Fibroblast of upper back skin (primary cell): ENCODE data around the gene LMAN2L.
A peak's percentile ranks its signal among the peaks of the same experiment; 100 is the strongest.

Source experiments
- DNase-seq: peaks from one replicate; pipeline ENCODE4 v3.0.0-alpha.2; 2013

LMAN2L gene, protein sequence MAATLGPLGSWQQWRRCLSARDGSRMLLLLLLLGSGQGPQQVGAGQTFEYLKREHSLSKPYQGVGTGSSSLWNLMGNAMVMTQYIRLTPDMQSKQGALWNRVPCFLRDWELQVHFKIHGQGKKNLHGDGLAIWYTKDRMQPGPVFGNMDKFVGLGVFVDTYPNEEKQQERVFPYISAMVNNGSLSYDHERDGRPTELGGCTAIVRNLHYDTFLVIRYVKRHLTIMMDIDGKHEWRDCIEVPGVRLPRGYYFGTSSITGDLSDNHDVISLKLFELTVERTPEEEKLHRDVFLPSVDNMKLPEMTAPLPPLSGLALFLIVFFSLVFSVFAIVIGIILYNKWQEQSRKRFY

DNA sequence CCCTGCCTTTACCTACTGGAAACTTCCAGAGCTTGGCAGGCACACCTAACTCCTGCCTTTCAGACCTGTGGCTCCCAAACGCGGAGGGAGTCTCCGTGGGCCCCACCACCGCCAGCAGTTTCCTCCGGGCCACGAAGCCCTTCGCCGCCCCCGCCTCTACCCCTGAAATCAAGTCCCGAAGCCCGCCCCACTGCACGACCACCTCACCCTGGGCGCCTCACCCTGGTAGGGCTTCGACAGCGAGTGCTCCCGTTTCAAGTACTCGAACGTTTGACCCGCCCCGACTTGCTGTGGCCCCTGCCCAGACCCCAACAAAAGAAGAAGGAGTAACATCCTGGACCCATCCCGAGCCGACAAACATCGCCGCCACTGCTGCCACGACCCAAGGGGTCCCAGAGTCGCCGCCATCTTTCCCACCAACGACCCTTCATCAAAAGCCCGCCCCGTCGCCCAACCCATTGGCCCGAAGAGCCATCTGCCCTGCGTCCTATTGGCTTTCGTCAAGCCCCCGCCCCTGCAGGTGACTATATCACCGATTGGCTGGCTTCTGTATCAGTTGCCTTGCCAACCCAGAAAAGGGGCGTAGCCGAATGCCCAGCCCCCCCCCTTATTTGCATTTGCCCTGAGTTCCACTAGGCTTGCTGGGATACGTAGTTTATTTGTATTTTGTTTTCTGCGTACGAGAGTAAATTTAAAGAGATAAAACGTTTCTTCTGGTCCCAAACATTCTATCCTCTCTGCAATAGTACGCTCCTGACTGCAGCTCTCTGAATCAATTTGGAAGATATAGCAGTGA, at the start of gene LMAN2L:
TSS of gene LMAN2L (minus strand) at position 432 of the 796 bp plus-strand sequence. CDS start at position 408, 24 bp downstream.
- DNase-seq: peak; percentile 96

DNA sequence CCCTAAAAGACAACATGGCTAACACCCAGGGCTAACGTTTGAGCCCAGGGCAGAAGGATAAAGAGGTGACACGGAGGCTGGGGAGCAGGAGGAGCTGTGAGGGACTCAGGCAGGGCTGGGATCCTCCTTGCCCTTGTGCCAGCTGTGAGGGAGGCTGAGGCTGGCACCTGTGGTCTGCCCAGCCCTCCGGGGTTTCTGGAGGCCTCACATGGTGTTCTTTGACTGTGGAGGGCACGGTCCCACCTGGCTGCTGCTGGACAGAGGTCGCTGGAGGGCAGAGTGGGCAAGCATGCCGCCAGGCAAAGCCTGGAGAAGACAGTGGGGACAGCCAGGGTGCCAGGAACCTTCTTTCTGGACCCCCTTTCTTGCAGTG, 49.4 kb upstream of the LMAN2L start:
- DNase-seq: no peak

DNA sequence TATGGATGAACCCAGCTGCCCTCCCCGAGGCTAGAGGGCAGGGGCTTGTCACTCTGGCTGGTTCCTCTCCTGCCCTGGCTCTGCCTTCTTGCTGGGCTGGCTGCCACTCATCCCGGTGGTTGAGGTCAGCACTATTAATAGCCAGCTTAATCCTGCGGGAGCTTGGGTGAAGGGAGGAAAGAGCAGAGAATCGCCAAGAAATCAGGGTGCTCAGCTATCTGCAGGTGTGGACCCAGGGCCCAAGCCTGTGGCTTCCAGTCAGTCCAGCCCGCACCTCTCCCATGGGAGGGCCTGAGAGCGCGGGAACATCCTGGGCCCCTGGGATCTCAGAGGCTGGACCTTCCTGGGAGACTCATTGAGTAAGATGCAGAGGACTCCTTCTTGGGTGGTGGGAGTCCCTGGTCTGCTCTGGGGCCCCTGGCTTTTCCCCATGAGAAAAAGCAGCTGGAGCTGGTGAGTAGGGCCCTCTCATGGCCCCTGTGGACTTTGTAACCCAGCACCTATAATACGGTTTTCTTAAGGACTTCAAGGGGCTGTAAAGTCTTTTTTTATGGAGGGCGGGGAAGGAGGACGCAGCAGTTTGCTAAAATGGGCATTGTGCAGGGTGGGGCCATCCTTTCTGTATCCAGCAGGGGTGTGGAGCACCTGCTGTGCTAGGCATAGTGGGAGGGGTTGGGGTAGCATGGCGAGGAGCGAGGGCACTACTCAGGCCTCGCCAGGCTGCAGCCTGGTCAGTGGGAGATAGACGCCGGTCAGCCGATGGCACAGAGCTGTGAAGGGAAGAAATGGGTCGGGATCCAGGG, 48.8 kb upstream of the LMAN2L start:
- DNase-seq: peak; percentile 16

DNA sequence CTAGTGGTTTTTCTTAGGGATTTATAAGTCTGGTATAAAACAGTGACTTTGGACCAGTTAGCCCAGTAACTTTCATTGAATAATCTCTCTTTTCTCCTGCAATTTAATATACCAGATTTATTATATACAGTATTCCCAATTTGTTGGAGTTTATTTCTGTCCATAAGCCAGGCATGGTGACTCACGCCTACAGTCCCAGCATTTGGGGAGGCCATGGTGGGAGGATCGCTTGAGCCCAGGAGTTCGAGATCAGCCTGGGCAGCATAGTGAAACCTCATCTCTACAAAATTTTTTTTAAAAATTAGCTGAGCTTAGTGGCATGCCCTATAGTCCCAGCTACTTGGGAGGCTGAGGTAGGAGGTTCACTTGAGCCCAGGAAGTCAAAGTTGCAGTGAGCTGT, 47.5 kb upstream of the LMAN2L start:
- no peak for DNase-seq

DNA sequence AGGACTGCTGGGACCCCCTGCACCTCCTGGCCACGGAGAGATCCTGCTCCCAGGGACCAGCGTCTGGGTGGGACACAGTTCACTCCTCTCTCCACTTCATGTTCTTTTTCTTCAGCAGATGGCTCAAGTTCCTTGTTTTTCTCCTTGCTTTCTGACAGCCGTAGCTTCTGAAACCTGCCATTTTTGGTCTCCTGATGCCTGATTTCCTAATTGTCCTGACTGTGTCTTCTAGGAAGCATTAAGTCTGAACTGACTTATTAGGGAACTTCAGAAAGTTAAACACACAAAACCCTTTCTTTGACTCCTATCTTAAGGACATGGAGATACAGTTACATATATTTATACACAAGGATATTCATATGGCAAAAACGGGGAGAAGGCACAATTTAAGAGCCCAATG, 43.5 kb upstream of the LMAN2L start:
- no peak for DNase-seq

DNA sequence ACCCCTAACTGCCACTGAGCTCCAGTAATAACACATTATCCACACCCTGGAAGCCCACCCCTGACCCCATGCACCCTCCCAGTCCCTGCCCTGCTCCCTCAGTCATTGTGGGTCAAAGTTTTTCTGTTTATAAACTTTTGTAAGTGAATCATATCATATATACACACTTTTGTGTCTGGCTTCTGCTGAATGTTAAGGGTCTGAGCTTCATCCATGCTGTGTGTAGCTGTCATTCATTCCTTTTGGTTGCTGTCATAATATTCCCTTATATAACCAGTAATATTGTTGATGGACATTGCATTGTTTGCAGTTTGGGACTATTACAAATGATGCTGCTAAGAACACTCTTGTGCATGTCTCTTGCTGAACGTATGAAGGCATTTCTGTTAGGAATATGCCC, 35.3 kb upstream of the LMAN2L start:
- no peak for DNase-seq

DNA sequence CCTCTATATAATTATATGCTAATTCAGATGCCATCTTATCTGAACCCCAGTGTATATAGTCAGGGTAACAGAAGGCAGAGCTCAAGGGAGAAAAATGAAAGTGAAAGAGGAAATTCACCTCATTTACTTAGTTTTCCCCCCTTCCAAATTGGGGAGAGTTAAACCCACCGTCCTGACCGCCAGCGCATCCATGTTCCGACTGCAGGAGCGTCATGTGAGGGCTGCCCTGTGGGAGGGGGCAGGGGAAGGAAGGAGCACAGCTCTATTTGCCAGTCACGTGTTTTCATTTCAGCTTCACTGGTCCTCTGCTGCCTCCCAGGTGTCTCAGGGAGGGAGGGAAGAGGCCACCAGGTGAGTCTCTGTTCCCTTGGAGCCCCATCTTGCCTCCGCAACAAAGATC, 34.1 kb upstream of the LMAN2L start:
- DNase-seq: no peak

DNA sequence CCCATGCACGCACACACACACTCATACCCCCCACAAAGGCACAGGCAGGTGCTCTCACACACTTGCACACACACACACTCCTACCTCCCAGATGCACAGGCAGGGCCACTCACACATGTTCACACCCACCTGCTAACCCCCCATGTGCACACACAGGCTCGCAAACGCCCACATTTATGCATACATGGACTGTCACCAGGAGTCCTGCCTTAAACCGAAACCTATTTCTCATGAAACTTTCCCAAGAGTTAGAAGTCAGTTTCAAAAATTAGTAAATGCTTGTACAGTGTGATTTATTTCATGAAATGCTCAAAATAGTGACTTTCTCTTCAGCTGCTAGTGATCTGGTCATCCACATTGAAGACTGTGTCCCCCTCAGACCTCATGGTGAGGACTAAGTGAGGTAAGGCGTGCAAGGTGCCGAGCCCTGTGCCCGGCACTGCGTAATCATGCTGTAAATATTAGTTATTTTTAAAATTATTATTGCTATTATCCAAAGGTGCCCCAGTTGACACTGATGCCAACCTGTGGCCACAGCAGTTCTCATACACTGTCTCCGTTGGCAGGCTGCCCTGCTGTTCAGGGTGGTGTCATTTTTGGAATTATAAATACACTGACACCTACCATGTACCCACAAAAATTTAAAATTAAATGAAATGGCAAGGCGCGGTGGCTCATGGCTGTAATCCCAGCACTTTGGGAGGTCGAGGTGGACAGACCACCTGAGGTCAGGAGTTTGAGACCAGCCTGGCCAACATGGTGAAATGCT, 33.2 kb upstream of the LMAN2L start:
- DNase-seq: no peak

DNA sequence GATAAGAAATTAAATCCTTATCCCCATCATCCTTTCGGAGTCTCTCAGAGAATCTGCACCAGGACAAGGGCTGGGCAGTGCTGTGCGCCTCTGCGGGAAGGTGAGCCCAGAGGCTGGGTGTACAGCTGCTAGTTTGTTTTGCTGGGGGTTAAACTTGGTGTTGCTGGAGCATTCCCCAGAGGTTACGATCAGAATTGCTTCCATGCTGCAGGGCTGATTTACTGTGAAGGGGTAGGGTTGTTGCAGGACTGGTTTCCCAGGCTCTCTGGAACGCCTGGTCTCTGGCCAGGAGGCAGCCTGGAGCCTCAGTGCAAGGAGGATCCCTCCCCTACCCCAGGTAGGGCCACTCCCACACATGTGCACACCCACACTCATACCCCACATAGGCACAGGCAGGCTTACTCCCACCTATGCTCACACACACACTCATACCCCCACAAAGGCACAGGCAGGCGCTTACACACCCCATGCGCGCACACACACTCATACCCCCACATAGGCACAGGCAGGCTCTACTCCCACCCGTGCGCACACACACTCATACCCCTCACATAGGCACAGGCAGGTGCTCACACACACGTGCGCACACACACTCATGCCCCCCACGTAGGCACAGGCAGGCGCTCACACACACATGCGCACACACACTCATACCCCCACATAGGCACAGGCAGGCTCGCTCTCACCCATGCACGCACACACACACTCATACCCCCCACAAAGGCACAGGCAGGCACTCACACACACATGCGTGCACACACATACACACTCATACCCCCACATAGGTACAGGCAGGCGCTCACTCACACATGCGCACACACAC, 32.1 kb upstream of the LMAN2L start:
- DNase-seq: no peak

DNA sequence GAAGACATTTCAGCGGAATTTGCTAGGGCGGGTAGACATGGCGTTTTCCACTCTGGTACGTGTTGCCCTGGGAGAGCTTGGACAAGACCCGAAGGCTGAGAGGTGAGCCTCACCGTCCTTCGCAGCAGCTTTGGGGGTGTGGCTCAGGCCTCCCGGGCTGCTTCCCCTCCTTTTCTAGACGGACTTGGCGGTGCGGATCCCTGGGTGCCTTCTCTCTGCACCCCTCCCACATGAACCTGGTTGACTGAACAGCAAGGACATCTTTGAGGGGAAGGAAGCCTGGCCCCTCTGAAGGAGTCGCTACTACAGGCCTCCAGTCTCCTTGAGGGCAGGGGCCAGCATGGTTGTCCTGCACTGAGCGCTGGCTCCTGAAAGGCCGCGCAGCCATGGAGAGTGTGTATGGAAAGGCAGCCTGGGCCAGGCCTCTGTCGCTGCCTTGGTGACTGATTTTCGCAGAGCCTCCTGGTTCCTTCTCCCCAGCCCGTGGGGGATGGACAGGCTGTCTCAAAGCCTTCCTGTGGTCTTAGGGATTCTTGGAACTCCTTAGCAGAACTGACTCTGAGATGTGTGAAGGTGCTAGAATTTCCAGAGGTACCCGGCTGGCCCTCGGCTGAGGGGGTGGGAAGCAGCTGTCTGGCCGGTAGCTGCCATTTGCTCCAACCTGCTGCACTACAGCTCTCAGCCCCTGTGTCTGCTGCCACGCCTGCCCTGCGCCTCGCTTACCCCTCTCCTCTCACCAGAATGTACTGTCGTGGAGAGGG, 30.8 kb upstream of the LMAN2L start:
- no peak for DNase-seq

DNA sequence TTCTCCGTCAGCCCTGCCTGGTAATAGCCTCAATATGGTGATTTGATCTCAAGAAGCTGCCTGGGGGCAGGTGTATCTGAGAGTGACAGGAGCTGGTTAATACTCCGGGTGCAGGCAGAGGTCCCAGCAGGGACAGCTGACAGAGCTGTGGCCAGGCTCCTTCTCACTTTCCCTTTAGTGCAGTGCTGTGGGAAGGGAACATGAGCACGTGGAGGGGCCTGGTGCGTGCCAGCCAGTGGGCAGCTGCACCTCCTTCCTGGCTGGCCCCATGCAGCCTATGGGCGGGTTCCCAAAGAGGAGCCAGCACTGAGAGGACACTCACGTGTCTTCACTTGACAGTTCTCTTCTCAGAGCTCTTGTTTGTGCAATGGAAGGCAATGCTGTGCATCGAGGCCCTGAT, 29.9 kb upstream of the LMAN2L start:
- DNase-seq: no peak

DNA sequence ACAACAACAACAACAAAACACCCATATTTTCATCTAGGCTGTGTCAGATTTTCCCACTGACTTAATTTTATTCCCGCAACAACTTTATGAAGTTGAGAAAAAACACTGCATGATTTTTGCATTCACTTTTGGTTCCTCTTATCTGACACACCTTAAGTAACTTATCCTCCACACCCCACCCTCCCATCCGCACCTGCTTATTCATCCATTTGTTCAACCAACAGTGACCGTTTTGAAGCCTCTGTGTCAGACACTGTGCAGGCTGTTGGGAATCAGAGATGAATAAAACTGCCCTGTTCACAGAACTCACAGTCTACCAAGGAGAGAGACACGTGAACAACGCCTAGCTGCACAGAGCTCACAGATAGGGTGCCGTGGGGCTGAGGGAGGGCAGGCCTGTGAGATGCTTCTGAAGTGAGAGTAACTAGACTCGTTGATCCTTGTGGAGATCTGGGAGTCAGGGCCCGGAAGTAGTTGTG, 28.3 kb upstream of the LMAN2L start:
- no peak for DNase-seq

DNA sequence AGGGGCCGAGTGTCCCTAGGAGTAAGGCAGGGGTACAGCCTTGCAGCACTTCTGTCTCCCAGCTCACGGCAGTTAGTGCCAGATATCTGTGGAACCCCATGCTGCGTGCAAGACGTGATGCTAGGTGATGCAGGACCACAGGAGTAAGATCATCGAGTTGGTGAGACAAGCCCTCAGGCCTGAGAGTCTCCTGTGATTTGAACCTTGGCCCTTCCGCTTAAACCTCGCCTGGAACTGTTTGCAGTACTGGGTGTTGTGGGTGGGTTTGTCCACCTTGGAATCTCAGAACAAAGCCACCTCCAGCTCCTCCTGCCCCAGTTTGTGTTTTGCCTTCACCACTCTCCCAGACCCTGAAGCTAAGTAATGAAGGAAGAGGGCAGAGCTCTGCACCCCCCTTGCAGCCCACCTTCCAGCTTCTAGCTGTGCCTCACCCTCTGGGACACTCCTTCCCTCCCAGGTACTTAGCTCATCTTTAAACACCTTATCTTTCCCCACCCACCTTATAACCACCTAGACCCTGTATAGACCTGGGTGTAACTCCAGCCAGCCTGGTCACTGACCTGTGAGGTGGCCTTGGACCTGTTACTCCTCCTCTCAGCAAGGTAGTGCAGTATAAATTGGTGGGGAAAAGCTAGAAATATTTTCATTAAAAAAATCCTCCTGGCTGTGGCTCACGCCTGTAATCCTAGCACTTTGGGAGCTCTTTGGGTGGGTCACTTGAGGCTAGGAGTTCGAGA, 27.4 kb upstream of the LMAN2L start:
- no peak for DNase-seq

DNA sequence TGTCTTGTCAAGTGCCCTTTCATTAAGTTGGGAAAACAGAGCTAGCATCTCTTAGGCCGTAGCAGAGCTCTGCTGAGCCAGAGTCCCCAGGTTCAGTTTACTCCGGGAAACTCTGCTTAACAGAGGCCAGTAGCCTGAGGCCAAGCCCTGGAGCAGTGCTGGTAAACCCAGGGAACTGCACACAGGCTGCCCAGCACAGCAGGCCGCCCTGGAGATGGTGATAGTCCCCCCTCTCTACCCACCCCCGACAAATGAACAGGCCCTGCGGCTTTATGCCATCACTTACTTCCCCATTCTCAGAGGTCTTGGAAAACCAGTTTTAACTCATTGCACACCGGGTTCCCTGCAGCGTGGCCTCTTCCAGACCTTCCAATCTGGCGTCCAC, 24.4 kb upstream of the LMAN2L start:
- no peak for DNase-seq

DNA sequence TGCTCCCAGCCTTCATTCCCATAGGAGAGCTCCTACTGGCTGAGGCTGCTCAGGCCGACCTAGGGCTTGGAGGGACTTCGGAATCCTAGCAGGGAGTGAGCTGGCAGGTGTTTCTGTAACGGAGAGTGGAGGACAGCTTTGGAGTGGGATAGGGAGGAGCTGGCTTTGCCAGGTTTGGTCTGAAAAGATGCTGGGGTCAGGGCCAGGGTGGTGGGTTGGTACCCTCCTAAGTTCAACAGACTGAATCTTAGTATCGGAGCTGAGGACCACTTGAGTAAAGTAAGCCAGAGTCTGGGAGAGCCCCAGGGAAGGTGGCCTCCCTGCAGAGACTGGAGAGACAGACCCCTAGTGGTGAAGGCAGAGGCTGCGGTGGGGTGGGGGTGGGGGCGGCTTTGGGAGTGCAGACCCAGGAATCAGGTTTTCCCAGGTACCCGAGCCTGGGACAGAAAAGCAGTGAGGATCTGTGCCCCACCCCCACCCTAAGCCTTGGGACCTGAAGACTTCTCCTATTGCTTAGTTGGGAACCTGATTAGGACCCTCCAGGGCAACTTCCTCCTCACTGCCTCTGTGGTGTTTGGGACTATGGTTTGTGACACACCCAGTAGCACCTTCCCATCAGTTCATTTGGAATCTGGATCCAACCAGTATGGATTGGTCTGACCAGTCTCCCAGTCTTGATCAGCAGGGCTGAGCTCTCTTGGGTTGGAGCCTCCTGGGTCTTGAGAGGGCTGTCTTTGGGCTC, 23.8 kb upstream of the LMAN2L start:
- no peak for DNase-seq

DNA sequence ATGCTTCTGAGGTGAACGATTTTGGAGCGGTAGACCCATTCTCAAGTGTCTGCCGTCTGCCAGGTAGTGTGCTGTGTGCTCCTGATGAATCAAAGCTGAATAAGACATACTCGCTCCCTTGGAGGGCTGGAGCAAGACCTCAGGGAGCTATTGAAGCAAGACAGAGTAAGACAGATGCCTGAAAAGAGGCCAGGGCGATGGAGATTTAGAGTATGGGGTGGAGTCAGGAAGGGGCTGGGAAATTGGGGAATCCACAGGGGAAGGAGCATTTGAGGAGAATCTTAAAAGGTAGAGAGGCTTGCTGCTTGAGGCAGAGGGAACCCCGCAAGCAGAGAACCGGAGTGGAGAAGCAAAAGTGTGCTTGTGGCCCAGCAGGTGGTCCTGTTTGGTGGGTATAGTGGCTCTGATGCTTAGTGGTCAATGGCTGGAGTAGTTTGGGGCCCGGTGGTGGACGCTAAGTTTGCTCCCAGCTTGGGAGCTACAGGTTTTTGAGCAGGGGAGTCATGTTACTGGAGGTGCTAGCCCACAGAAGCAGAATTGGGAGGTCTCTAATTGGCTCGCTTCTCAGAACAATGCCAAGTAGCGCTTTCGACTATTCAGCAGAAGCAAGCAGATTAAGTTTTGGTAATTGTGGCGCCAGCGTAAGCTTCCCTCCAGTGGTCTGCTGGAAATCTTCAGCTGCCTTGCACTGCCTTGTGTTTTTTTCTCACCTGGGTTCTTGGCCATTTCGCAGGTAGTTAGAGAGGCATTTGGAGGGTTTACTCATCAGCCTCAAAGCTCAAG, 22.9 kb upstream of the LMAN2L start:
- no peak for DNase-seq

DNA sequence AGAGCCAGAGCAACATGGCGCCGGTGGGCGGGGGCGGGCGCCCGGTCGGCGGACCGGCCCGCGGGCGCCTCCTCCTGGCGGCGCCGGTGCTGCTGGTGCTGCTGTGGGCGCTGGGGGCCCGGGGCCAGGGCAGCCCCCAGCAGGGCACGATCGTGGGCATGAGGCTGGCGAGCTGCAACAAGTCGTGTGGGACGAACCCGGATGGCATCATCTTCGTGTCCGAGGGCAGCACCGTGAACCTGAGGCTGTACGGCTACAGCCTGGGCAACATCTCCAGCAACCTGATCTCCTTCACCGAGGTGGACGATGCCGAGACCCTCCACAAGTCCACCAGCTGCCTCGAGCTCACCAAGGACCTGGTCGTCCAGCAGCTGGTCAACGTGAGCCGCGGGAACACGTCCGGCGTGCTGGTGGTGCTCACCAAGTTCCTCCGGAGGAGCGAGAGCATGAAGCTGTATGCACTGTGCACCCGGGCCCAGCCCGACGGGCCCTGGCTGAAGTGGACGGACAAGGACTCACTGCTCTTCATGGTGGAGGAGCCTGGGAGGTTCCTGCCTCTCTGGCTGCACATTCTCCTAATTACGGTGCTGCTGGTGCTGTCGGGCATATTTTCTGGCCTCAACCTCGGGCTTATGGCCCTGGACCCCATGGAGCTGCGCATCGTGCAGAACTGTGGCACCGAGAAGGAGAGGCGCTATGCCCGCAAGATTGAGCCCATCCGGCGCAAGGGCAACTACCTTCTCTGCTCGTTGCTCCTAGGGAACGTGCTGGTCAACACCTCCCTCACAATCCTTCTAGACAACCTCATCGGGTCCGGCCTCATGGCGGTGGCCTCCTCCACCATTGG, 21.3 kb upstream of the LMAN2L start:
- DNase-seq: no peak
